ENCODE data around the gene ZIC5. TPM values are rescaled to one million over a fixed set of nuclear protein-coding genes. Genes with fewer than 3 reads are reported as not detected.

Gene ZIC5
- total RNA-seq, 1 experiment from 2014 or later, result 5.2 TPM

GRCh38 chr13:99981735-99982035, 10.1 kb upstream of the ZIC5 start, which contains the start of gene ZIC2:
Gene ZIC2, plus strand, starts transcription at chr13:99981784. Its CDS starts 281 bp downstream, at chr13:99982065.
- DNase-seq (ENCODE audit: low read depth, low spot score), result no peak
- no peaks in the 10 kb centered on the region for H3K27me3 ChIP-seq (ENCODE audit: control insufficient read depth, insufficient read depth, low read length)

More at GRCh38 chr13:99981735-99982035, 10.1 kb upstream of the ZIC5 start, which contains the start of gene ZIC2:
- Histone ChIP-seq H3K36me3 (ENCODE audit: control insufficient read depth, insufficient read depth, low read length) (peaks cover 3% of the 10 kb centered on the region; the same call in 1 of the 2 replicates), H3K4me1 (ENCODE audit: control insufficient read depth, insufficient read depth, low read length) (peaks cover 25% of the 10 kb centered on the region), H3K9me3 (ENCODE audit: control insufficient read depth, insufficient read depth, low read depth, low read length) (no peaks in the 10 kb centered on the region), H3K4me3 (ENCODE audit: low read depth in 2 of 2, low read length in 2 of 2) (peak within 1 kb of the TSS; percentile 75 to 84), H3K27ac (ENCODE audit: low read length) (peak within 1 kb of the TSS; percentile 92; the same call in 1 of the 2 replicates)
- ATAC-seq, result no peak; the same call in 1 of the 2 replicates
- intact Hi-C loops (cut with micrococcal nuclease; ENCODE audit: unreplicated experiment), result loop anchor here (5.0 kb wide), 1 partner anchor 256 kb away; no protein-coding TSS in a partner anchor
- ChIA-PET CTCF (interaction anchor here (0.6 to 0.8 kb wide), 2 partner anchors 105 to 223 kb away, joined by 6 to 10 read pairs; no protein-coding TSS in a partner anchor), POLR2A (interaction anchor here (0.6 to 0.8 kb wide), 3 partner anchors 56 to 319 kb away, joined by 4 to 6 read pairs (median 4); no protein-coding TSS in a partner anchor)
- TF ChIP-seq SIN3A (IDR thresholded peaks at IDR 0.05; ENCODE audit: borderline replicate concordance, insufficient read depth, low read depth, low read length) (no peak), CTCF (IDR thresholded peaks at IDR 0.05) (no peak), REST (IDR thresholded peaks at IDR 0.05; ENCODE audit: insufficient read depth in 1 of 2, low read depth in 2 of 2, low read length in 1 of 2) (no peak), TCF7L2 (IDR thresholded peaks at IDR 0.05; ENCODE audit: low read depth, low read length) (no peak), POLR2AphosphoS5 (IDR thresholded peaks at IDR 0.05; ENCODE audit: low read depth, low read length) (no peak; the same call in 1 of the 2 replicates)
- in situ Hi-C loops (cut with HindIII; ENCODE audit: low pct_unique_long_range_greater_than_20kb, low sequenced_read_pairs), result no loop called here
- no TSS peak for BruUV-seq (replicated peaks)
